ENCODE data around the gene MRGPRE. TPM values are rescaled to one million over a fixed set of nuclear protein-coding genes. Genes with fewer than 3 reads are reported as not detected.

Gene MRGPRE
- total RNA-seq, 1 experiment from 2014 or later: not detected

GRCh38 chr11:3225159-3225758 lies 7.0 kb downstream of the MRGPRE start:
- no peak overlapping the region for H3K4me2 ChIP-seq (ENCODE audit: low read depth, low read length, poor library complexity, severe bottlenecking)
- no peaks in the 10 kb centered on the region for H3K27me3 ChIP-seq (ENCODE audit: low read length)
- H3K9me2 ChIP-seq (replicated peaks; ENCODE audit: insufficient read depth, low read length): no peaks in the 10 kb centered on the region
- no peak for DNase-seq
- H3K4me3 ChIP-seq (ENCODE audit: low read length): no peak overlapping the region
- no peaks in the 10 kb centered on the region for H3K36me3 ChIP-seq (ENCODE audit: insufficient read depth, low read length)
- H4K20me1 ChIP-seq (ENCODE audit: insufficient read depth, low read depth, low read length): no peaks in the 10 kb centered on the region
- no peak overlapping the region for H3K27ac ChIP-seq (ENCODE audit: low read length)
- H3K9me3 ChIP-seq (ENCODE audit: low read length): no peaks in the 10 kb centered on the region
- no peaks in the 10 kb centered on the region for H3K79me2 ChIP-seq (ENCODE audit: low read length)
- H3K9ac ChIP-seq (ENCODE audit: low read length): no peak overlapping the region
- H3K4me1 ChIP-seq (ENCODE audit: low read length): no peaks in the 10 kb centered on the region
- no peak overlapping the region for H2AFZ ChIP-seq (ENCODE audit: low read length)

- Histone ChIP-seq H3K27me3 (ENCODE audit: low read length) (no peaks in the 10 kb centered on the region), H3K4me1 (ENCODE audit: low read length) (no peaks in the 10 kb centered on the region), H3K27ac (ENCODE audit: low read length) (no peak overlapping the region), H3K9me3 (ENCODE audit: low read length) (no peaks in the 10 kb centered on the region), H2AFZ (ENCODE audit: low read length) (no peak overlapping the region), H3K79me2 (ENCODE audit: low read length) (no peaks in the 10 kb centered on the region), H3K9me2 (replicated peaks; ENCODE audit: insufficient read depth, low read length) (no peaks in the 10 kb centered on the region), H3K36me3 (ENCODE audit: insufficient read depth, low read length) (no peaks in the 10 kb centered on the region), H3K9ac (ENCODE audit: low read length) (no peak overlapping the region), H3K4me3 (ENCODE audit: low read length) (no peak overlapping the region), H4K20me1 (ENCODE audit: insufficient read depth, low read depth, low read length) (no peaks in the 10 kb centered on the region), H3K4me2 (ENCODE audit: low read depth, low read length, poor library complexity, severe bottlenecking) (no peak overlapping the region)
- no peak for DNase-seq
Observed at GRCh38 chr11:3224401-3225057, 7.7 kb downstream of the MRGPRE start.

- Histone ChIP-seq H3K36me3 (ENCODE audit: insufficient read depth, low read length) (no peaks in the 10 kb centered on the region), H3K79me2 (ENCODE audit: low read length) (no peaks in the 10 kb centered on the region), H3K4me1 (ENCODE audit: low read length) (no peaks in the 10 kb centered on the region), H3K4me3 (ENCODE audit: low read length) (no peak overlapping the region), H2AFZ (ENCODE audit: low read length) (no peak overlapping the region), H3K27me3 (ENCODE audit: low read length) (no peaks in the 10 kb centered on the region), H4K20me1 (ENCODE audit: insufficient read depth, low read depth, low read length) (no peaks in the 10 kb centered on the region), H3K4me2 (ENCODE audit: low read depth, low read length, poor library complexity, severe bottlenecking) (no peak overlapping the region), H3K9me3 (ENCODE audit: low read length) (no peaks in the 10 kb centered on the region), H3K27ac (ENCODE audit: low read length) (no peak overlapping the region), H3K9me2 (replicated peaks; ENCODE audit: insufficient read depth, low read length) (no peaks in the 10 kb centered on the region), H3K9ac (ENCODE audit: low read length) (no peak overlapping the region)
- DNase-seq: no peak
Observed at GRCh38 chr11:3223932-3224381, 8.3 kb downstream of the MRGPRE start.

GRCh38 chr11:3222941-3223915 lies 9.0 kb downstream of the MRGPRE start:
- Histone ChIP-seq H3K27me3 (ENCODE audit: low read length) (no peaks in the 10 kb centered on the region), H2AFZ (ENCODE audit: low read length) (no peak overlapping the region), H3K27ac (ENCODE audit: low read length) (no peak overlapping the region), H3K4me1 (ENCODE audit: low read length) (no peaks in the 10 kb centered on the region), H4K20me1 (ENCODE audit: insufficient read depth, low read depth, low read length) (no peaks in the 10 kb centered on the region), H3K4me3 (ENCODE audit: low read length) (no peak overlapping the region), H3K9ac (ENCODE audit: low read length) (no peak overlapping the region), H3K79me2 (ENCODE audit: low read length) (no peaks in the 10 kb centered on the region), H3K36me3 (ENCODE audit: insufficient read depth, low read length) (no peaks in the 10 kb centered on the region), H3K9me3 (ENCODE audit: low read length) (no peaks in the 10 kb centered on the region), H3K9me2 (replicated peaks; ENCODE audit: insufficient read depth, low read length) (no peaks in the 10 kb centered on the region), H3K4me2 (ENCODE audit: low read depth, low read length, poor library complexity, severe bottlenecking) (no peak overlapping the region)
- DNase-seq: no peak

GRCh38 chr11:3222003-3222855 lies 10.0 kb downstream of the MRGPRE start:
- Histone ChIP-seq H2AFZ (ENCODE audit: low read length) (no peak overlapping the region), H3K4me2 (ENCODE audit: low read depth, low read length, poor library complexity, severe bottlenecking) (no peak overlapping the region), H3K27ac (ENCODE audit: low read length) (no peak overlapping the region), H3K9me3 (ENCODE audit: low read length) (no peaks in the 10 kb centered on the region), H3K36me3 (ENCODE audit: insufficient read depth, low read length) (no peaks in the 10 kb centered on the region), H4K20me1 (ENCODE audit: insufficient read depth, low read depth, low read length) (no peaks in the 10 kb centered on the region), H3K4me1 (ENCODE audit: low read length) (no peaks in the 10 kb centered on the region), H3K79me2 (ENCODE audit: low read length) (no peaks in the 10 kb centered on the region), H3K9me2 (replicated peaks; ENCODE audit: insufficient read depth, low read length) (no peaks in the 10 kb centered on the region), H3K4me3 (ENCODE audit: low read length) (no peak overlapping the region), H3K9ac (ENCODE audit: low read length) (no peak overlapping the region), H3K27me3 (ENCODE audit: low read length) (no peaks in the 10 kb centered on the region)
- DNase-seq: no peak

- Histone ChIP-seq H3K27ac (ENCODE audit: low read length) (no peak overlapping the region), H3K4me1 (ENCODE audit: low read length) (no peaks in the 10 kb centered on the region), H3K27me3 (ENCODE audit: low read length) (no peaks in the 10 kb centered on the region), H2AFZ (ENCODE audit: low read length) (no peak overlapping the region), H3K4me2 (ENCODE audit: low read depth, low read length, poor library complexity, severe bottlenecking) (no peak overlapping the region), H3K79me2 (ENCODE audit: low read length) (no peaks in the 10 kb centered on the region), H3K9me3 (ENCODE audit: low read length) (no peaks in the 10 kb centered on the region), H4K20me1 (ENCODE audit: insufficient read depth, low read depth, low read length) (no peaks in the 10 kb centered on the region), H3K9me2 (replicated peaks; ENCODE audit: insufficient read depth, low read length) (no peaks in the 10 kb centered on the region), H3K9ac (ENCODE audit: low read length) (no peak overlapping the region), H3K36me3 (ENCODE audit: insufficient read depth, low read length) (no peaks in the 10 kb centered on the region), H3K4me3 (ENCODE audit: low read length) (no peak overlapping the region)
- no peak for DNase-seq
Observed at GRCh38 chr11:3221408-3222002, 10.7 kb downstream of the MRGPRE start.

GRCh38 chr11:3220521-3221407 lies 11.5 kb downstream of the MRGPRE start:
- Histone ChIP-seq H3K9ac (ENCODE audit: low read length) (no peak overlapping the region), H4K20me1 (ENCODE audit: insufficient read depth, low read depth, low read length) (no peaks in the 10 kb centered on the region), H3K27me3 (ENCODE audit: low read length) (no peaks in the 10 kb centered on the region), H3K9me3 (ENCODE audit: low read length) (no peaks in the 10 kb centered on the region), H3K4me1 (ENCODE audit: low read length) (no peaks in the 10 kb centered on the region), H3K36me3 (ENCODE audit: insufficient read depth, low read length) (no peaks in the 10 kb centered on the region), H2AFZ (ENCODE audit: low read length) (no peak overlapping the region), H3K9me2 (replicated peaks; ENCODE audit: insufficient read depth, low read length) (no peaks in the 10 kb centered on the region), H3K4me3 (ENCODE audit: low read length) (no peak overlapping the region), H3K27ac (ENCODE audit: low read length) (no peak overlapping the region), H3K4me2 (ENCODE audit: low read depth, low read length, poor library complexity, severe bottlenecking) (no peak overlapping the region), H3K79me2 (ENCODE audit: low read length) (no peaks in the 10 kb centered on the region)
- DNase-seq: no peak

Measured in Karpas-422 (cell line).